HG03442 (cell line): ENCODE data around the gene S100B.
"Not testable (repeated sequence)": the region's sequence is repeated elsewhere in the genome, so short reads cannot be mapped to it uniquely, and the experiment has no call there.

Experiments used
- ATAC-seq: cut with Tn5 transposase; IDR thresholded peaks from one replicate; pipeline ENCODE4 v1.9.1; 2021; ENCODE audit warnings: mild to moderate bottlenecking, moderate library complexity; ENCODE audit not compliant: unreplicated experiment

Gene S100B

DNA sequence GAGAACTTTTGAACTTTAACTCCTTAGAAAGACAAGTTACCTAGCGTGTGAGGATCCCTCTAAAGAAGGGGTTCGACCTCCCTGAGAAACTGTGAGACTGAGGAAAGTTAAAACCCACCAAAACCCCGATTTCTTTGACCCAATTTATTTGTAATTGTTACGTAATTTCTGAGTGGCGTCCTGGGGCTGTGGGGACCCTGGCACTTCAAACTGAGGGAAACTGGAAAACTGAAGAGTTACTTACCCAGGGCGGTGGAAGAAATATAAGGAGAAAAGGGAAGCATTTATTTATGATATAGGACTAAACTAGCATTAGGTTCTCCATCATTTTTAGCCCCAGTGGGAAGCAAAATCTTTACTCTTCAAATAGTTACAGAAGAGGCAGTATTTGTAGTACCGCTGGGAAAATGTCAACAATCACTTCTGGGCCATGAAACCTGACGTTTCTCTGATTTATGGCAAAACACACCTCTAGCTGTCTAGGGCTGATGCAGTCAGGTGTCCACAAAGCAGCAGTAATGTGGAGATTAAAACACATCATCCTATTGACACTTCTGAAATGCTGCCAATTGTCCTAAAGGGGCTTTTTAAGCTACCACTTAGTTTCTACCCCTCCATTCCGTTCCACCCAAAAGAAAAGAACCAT lies 430 bp downstream of the S100B start:
- ATAC-seq, result no peak

DNA sequence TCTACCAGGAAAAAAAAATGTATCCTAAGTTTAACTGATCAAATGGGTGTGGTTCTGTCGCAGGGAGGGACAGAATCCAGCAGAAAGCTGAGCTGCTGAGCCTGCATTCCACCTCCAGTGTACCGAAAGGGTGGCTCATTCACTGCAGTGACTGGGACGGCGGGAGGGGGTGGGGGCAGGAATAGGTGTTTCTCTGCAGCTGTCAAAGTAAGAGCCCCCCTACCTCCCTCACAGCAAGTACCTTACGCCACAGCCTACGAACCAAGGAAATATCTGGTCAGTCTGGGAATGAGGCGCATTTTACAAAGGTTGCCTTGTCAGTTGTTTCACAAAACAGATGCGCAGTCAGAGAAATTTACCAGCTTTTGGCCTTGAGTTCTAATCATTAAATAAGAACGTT lies 1.7 kb downstream of the S100B start:
- no peak for ATAC-seq

DNA sequence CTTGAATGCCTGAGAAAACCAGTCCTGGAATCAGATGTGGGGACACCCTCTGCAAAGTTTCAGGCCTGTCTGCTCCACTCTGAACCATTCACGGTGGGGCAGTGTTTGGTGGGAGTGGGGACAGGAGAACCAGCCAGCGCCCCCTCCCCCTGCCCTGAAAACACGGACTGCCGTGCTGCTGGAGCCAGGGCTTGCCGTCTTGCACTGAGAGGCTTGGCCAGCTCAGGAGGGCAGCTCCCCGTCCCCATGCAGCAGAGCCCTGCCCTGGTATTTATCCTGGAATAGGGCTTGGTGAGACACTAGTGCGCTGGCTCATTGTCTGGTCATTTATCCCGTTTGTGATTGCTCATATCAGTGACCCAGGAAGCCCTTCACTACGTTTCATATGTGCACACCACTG lies 3.9 kb downstream of the S100B start:
- ATAC-seq, result no peak

- no peak for ATAC-seq
Observed at GRCh38 chr21:46600305-46600704, 4.6 kb downstream of the S100B start.

- no peak for ATAC-seq
Observed at GRCh38 chr21:46598581-46599572, 6.0 kb downstream of the S100B start.

- no peak for ATAC-seq
Observed at GRCh38 chr21:46597896-46598343, 7.0 kb downstream of the S100B start.

- no peak for ATAC-seq
Observed at GRCh38 chr21:46597031-46597430, 7.9 kb downstream of the S100B start.

DNA sequence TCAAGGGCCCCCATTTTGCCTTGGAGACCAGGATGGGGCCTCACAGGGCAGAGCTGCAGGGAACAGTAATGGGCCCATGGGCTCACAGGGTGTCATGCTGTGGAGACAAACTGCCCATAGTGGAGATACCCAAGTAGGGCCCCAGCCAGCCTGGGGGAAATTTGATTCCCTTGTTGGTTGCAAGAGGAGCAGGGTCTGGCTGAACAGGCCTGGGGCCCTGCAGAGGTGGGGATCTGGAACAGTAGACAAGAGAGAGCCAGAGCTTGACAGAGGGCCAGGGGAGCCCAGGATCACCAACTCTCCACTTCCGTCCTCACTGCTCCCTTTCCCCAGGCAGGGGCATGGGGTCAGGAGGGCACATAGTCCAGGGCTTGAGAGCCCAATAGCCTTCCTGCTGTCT lies 8.7 kb downstream of the S100B start:
- no peak for ATAC-seq

DNA sequence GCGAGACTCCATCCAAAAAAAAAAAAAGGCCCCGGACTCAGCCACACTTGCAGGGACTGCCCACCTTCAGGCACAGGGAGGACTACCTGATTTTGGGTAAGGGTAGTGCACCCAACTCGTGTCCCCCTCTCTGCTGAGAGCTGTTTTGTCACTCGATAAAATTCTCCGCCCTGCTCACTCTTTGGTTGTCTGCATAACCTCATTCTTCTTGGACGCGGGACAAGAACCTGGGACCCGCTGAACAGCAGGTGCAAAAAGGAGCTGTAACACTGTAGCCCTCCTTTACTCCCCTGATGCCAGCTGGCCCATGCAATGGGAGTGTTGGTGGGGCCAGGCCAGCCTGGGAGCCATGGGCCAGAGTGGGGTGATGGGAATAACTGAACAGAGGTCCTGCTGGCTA lies 10.6 kb downstream of the S100B start:
- no peak for ATAC-seq

- no peak for ATAC-seq
Observed at GRCh38 chr21:46585191-46585953, 19.5 kb downstream of the S100B start.

DNA sequence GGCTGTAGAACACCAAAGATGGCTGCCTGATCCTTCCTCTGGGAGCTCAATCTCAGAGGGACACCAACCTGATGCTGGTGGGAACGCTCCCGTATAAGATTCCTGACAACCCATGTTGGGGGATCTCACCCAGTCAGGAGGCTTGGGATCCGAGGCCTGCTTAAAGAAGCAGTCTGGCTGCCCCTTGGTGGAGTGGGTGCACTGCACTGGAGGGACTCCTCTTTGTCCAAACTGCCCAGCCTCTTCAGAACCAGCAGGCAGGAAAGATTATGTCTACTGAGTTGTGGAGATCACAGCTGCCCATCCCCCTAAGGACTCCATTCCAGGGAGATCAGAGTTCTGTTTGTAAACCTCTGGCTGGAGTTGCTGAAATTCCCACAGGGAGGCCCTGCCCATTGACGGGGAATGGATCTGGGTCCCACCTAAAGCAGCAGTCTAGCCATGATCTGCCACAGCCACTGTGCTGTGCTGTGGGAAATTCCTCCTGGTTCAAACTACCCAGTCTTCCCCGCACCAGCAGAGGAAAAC lies 23.0 kb downstream of the S100B start:
- no peak for ATAC-seq

DNA sequence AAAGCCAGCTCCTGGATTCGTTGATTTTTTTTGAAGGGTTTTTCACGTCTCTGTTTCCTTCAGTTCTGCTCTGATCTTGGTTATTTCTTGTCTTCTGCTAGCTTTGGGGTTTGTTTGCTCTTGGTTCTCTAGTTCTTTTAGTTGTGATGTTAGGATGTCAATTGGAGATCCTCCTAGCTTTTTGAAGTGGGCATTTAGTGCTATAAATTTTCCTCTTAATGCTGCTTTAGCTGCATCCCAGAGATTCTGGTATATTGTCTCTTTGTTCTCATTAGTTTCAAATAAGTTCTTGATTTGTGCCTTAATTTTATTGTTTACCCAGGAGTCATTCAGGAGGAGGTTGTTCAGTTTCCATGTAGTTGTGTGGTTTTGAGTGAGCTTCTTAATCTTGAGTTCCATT lies 25.5 kb downstream of the S100B start:
- not testable (repeated sequence) for ATAC-seq

GRCh38 chr21:46577786-46578185 lies 27.1 kb downstream of the S100B start:
- ATAC-seq, result not testable (repeated sequence)

- ATAC-seq, result no peak
Observed at GRCh38 chr21:46572850-46573249, 32.0 kb downstream of the S100B start.

GRCh38 chr21:46570631-46571030 lies 34.3 kb downstream of the S100B start:
- no peak for ATAC-seq

GRCh38 chr21:46570119-46570518 lies 34.8 kb downstream of the S100B start:
- no peak for ATAC-seq

DNA sequence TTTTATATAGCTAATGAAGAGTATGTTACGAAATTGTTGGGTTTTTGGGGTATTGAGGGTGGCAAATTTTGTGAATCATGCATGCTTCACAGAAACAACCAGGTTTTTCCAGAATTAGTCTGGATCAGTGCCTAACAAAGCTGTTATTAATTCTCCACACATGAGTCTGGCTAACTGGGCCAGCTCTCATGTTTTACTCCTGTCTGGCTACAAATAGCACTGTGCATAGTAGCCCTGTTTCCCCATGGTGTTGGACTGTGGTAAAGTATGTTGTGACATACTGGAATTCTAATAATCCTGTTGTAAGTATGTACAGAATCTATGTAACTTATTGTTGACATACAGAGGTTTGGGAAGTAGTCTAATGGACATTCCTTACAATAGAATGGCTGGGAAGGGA lies 35.8 kb downstream of the S100B start:
- ATAC-seq, result no peak

DNA sequence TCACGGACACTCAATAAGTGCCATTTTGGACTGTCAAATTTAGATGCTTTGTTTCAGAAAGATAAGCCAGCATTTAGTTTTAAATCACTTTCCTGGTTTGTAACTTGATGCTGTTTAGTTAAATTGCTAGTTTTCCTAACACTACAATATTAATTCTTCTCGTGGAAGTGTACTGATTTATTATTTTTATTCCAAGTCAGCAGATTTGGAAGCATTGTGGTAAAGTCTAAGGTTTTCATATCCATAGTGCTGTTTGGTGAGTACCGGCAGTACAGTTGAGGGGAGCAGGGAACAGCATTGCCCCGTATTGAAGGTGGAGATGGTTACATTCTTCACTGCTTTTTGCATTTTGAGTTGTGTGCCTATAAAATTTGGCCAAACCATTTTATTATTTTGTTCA lies 36.3 kb downstream of the S100B start:
- ATAC-seq, result no peak

DNA sequence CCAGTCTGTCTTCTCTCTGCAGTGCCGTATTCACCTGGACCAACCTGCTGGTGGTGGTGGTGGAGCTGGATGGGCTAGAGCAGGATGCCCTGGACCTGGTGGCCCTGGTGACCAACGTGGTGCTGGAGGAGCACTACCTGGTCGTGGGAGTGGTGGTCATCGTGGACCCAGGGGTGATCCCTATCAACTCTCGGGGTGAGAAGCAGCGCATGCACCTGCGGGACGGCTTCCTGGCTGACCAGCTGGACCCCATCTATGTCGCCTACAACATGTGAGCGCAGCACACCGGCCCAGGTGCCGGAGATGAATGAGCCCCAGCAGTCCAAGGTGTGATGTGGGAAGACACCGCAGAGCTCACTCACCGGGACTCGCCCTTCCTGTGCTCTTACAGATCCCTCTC lies 37.5 kb downstream of the S100B start:
- no peak for ATAC-seq

DNA sequence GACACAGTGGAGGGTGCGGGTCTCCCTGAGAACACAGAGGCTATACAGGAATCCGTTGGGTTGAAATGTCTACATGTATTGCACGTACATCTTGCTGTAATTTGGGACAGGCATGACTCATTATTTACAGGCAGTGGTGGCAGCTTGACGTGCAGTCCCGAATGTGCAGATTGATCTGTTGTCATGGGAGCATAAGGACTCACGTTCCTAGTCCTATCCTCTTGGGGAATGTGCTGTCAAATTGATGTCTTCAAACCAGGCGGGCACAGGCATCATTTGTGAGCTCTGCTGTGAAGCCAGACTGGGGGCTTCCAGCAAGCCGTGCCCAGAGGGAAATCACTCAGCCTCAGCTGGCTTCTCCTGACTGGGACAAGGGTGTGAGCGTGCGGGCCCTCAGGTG lies 40.5 kb downstream of the S100B start:
- ATAC-seq, result no peak

- ATAC-seq, result no peak
Observed at GRCh38 chr21:46562964-46563607, 41.8 kb downstream of the S100B start.
